ENCODE measurements around the gene GTPBP4. TPM values are rescaled to one million over a fixed set of nuclear protein-coding genes. Genes with fewer than 3 reads are reported as not detected.

GTPBP4 gene
- total and polyA plus RNA-seq, 9 of the 15 experiments (the other 6 are each of a cell fraction or from before 2014, with no cell fraction given), result 79.0 to 155 (median 128) TPM

- TF ChIP-seq CSDE1 (IDR thresholded peaks at IDR 0.05) (no peak), CREB3 (tag; conservative IDR thresholded peaks at IDR 0.05; ENCODE audit: low read depth) (no peak), TARDBP (IDR thresholded peaks at IDR 0.05) (no peak), ZFP1 (CRISPR knock-in tag; IDR thresholded peaks at IDR 0.05) (no peak), KLF10 (CRISPR knock-in tag; IDR thresholded peaks at IDR 0.05) (no peak), RFX5 (IDR thresholded peaks at IDR 0.05; ENCODE audit: low read depth, low read length) (no peak)
Measured at GRCh38 chr10:947881-948280, 40.4 kb upstream of the GTPBP4 start (continued).

- H3K4me1 ChIP-seq (replicated peaks in 1 of 2; ENCODE audit: control insufficient read depth in 2 of 2, insufficient read depth in 2 of 2, low read length in 2 of 2), result peaks cover 0 to 7% of the 10 kb centered on the region in 2 experiments; a peak in 2 of 5 replicates
- in situ Hi-C loops (cut with MboI), result no loop called here
- CTCF ChIA-PET (ENCODE audit: low intra/inter-chr PET ratio), result no interaction called here
- TF ChIP-seq ZBTB2 (IDR thresholded peaks at IDR 0.05) (no peak), BCLAF1 (IDR thresholded peaks at IDR 0.05; ENCODE audit: borderline replicate concordance in 1 of 2, control insufficient read depth in 1 of 2, low read depth in 2 of 2, low read length in 1 of 2) (no peak), USF2 (CRISPR knock-in tag; IDR thresholded peaks at IDR 0.05) (no peak), ZNF76 (CRISPR knock-in tag; IDR thresholded peaks at IDR 0.05; ENCODE audit: borderline replicate concordance) (no peak), POLR2AphosphoS2 (IDR thresholded peaks at IDR 0.05; ENCODE audit: low read length) (no peak), THAP7 (CRISPR knock-in tag; IDR thresholded peaks at IDR 0.05) (no peak), ZNF589 (CRISPR knock-in tag; IDR thresholded peaks at IDR 0.05; ENCODE audit: low read depth) (no peak), MIER1 (IDR thresholded peaks at IDR 0.05; ENCODE audit: low read depth) (no peak), ILK (tag; IDR thresholded peaks at IDR 0.05; ENCODE audit: borderline replicate concordance, low read depth) (no peak)
Measured at GRCh38 chr10:948347-948746, 39.9 kb upstream of the GTPBP4 start.

More at GRCh38 chr10:948347-948746, 39.9 kb upstream of the GTPBP4 start:
- ATAC-seq (no peak), DNase-seq (ENCODE audit: extremely low read depth in 1 of 4, low spot score in 3 of 4) (no peak), FAIRE-seq (no peak)
- POLR2A ChIA-PET, result interaction anchor here (0.8 to 1.1 kb wide), 3 partner anchors 9 to 38 kb away, joined by 3 read pairs; no protein-coding TSS in a partner anchor
- Histone ChIP-seq H3K79me2 (ENCODE audit: control insufficient read depth, insufficient read depth, low read length) (no peaks in the 10 kb centered on the region), H3K36me3 (ENCODE audit: control insufficient read depth, insufficient read depth, low read length) (no peaks in the 10 kb centered on the region), H3K4me2 (ENCODE audit: insufficient read depth, low read length) (no peak overlapping the region), H3K4me3 (no peak overlapping the region), H3K27ac (ENCODE audit: extremely low read depth, low read depth, low read length) (no peak overlapping the region), H3K9me1 (ENCODE audit: control insufficient read depth, insufficient read depth, low read length) (no peaks in the 10 kb centered on the region), H3K9me3 (replicated peaks; ENCODE audit: control insufficient read depth, insufficient read depth, low read depth, low read length) (no peaks in the 10 kb centered on the region), H4K20me1 (replicated peaks; ENCODE audit: control insufficient read depth, insufficient read depth, low read length) (no peaks in the 10 kb centered on the region), H2AFZ (ENCODE audit: low read depth, low read length) (no peak overlapping the region), H3K9ac (ENCODE audit: insufficient read depth in 1 of 2, low read depth in 2 of 2, low read length in 2 of 2) (no peak overlapping the region), H3K27me3 (ENCODE audit: control insufficient read depth in 2 of 2, insufficient read depth in 2 of 2, low read length in 2 of 2) (peaks cover 28 to 36% of the 10 kb centered on the region in 2 experiments)
- BruUV-seq (replicated peaks), result no TSS peak
- intact Hi-C loops (cut with micrococcal nuclease), result no loop called here
- 46% methylated on average over 7 of the region's 10 CpGs for whole genome bisulfite sequencing (ENCODE audit: insufficient coverage, low coverage, missing lambda C conversion rate)

Measured in K562 (cell line).